IPS-18c (cell line): ENCODE measurements around the gene PAX7.

Experiments used
- H3K4me3 ChIP-seq: 2 replicates; pipeline ENCODE4 v1.7.0; 2013; ENCODE audit warnings: low read depth, mild to moderate bottlenecking, low read length, moderate library complexity; ENCODE audit not compliant: insufficient read depth
- H3K9me3 ChIP-seq: one replicate; pipeline ENCODE4 v1.6.1; 2013; ENCODE audit warnings: mild to moderate bottlenecking, low read length, moderate library complexity; ENCODE audit not compliant: control insufficient read depth, insufficient read depth

Gene PAX7

GRCh38 chr1:18705811-18706210, 75.2 kb downstream of the PAX7 start:
- Histone ChIP-seq H3K9me3 (no peaks in the 10 kb centered on the region), H3K4me3 (no peak overlapping the region)

- H3K9me3 ChIP-seq = no peaks in the 10 kb centered on the region
Measured at GRCh38 chr1:18707696-18708257, 77.1 kb downstream of the PAX7 start.

GRCh38 chr1:18710002-18710401, 79.4 kb downstream of the PAX7 start:
- Histone ChIP-seq H3K9me3 (no peaks in the 10 kb centered on the region), H3K4me3 (no peak overlapping the region)

More at GRCh38 chr1:18707696-18708257, 77.1 kb downstream of the PAX7 start:
- H3K4me3 ChIP-seq = no peak overlapping the region

GRCh38 chr1:18711003-18711402, 80.4 kb downstream of the PAX7 start:
- H3K9me3 ChIP-seq = no peaks in the 10 kb centered on the region
- no peak overlapping the region for H3K4me3 ChIP-seq

- Histone ChIP-seq H3K4me3 (no peak overlapping the region), H3K9me3 (no peaks in the 10 kb centered on the region)
Measured at GRCh38 chr1:18711536-18712251, 81.0 kb downstream of the PAX7 start.

- H3K9me3 ChIP-seq = no peaks in the 10 kb centered on the region
- no peak overlapping the region for H3K4me3 ChIP-seq
Measured at GRCh38 chr1:18712252-18712600, 81.6 kb downstream of the PAX7 start.

GRCh38 chr1:18714404-18715175, 83.9 kb downstream of the PAX7 start:
- H3K9me3 ChIP-seq = no peaks in the 10 kb centered on the region
- H3K4me3 ChIP-seq = no peak overlapping the region

GRCh38 chr1:18716112-18716784, 85.6 kb downstream of the PAX7 start:
- peak overlapping the region; percentile 46; the same call in 1 of the 2 replicates for H3K4me3 ChIP-seq
- H3K9me3 ChIP-seq = no peaks in the 10 kb centered on the region

- no peaks in the 10 kb centered on the region for H3K9me3 ChIP-seq
- peak overlapping the region; percentile 46 for H3K4me3 ChIP-seq
Measured at GRCh38 chr1:18716785-18717678, 86.4 kb downstream of the PAX7 start.

- Histone ChIP-seq H3K9me3 (no peaks in the 10 kb centered on the region), H3K4me3 (no peak overlapping the region)
Measured at GRCh38 chr1:18719786-18720451, 89.3 kb downstream of the PAX7 start.

- H3K4me3 ChIP-seq = no peak overlapping the region
- H3K9me3 ChIP-seq = no peaks in the 10 kb centered on the region
Measured at GRCh38 chr1:18721041-18721440, 90.4 kb downstream of the PAX7 start.

GRCh38 chr1:18721776-18722175, 91.1 kb downstream of the PAX7 start:
- Histone ChIP-seq H3K4me3 (no peak overlapping the region), H3K9me3 (no peaks in the 10 kb centered on the region)

- Histone ChIP-seq H3K4me3 (no peak overlapping the region), H3K9me3 (no peaks in the 10 kb centered on the region)
Measured at GRCh38 chr1:18722270-18722669, 91.6 kb downstream of the PAX7 start.

GRCh38 chr1:18723206-18723605, 92.6 kb downstream of the PAX7 start:
- H3K4me3 ChIP-seq = no peak overlapping the region
- H3K9me3 ChIP-seq = no peaks in the 10 kb centered on the region

GRCh38 chr1:18723701-18724411, 93.2 kb downstream of the PAX7 start:
- Histone ChIP-seq H3K4me3 (no peak overlapping the region), H3K9me3 (no peaks in the 10 kb centered on the region)

- Histone ChIP-seq H3K4me3 (no peak overlapping the region), H3K9me3 (no peaks in the 10 kb centered on the region)
Measured at GRCh38 chr1:18724801-18725200, 94.2 kb downstream of the PAX7 start.
